GM12878 (cell line): Measurements from ENCODE around the gene SRCIN1. TPM values are rescaled to one million over a fixed set of nuclear protein-coding genes. Genes with fewer than 3 reads are reported as not detected.

Experiments
- BCL11A ChIP-seq: IDR thresholded peaks from 2 replicates; pipeline ENCODE4 v1.6.1; 2011; ENCODE audit warnings: low read depth, low read length
- BCL3 ChIP-seq: IDR thresholded peaks from 2 replicates; pipeline ENCODE4 v1.6.1; 2011; ENCODE audit warnings: borderline replicate concordance, low read depth, mild to moderate bottlenecking, moderate library complexity, low read length; ENCODE audit not compliant: insufficient read depth, poor library complexity, severe bottlenecking
- BMI1 ChIP-seq: fragments of 450-650 bp; IDR thresholded peaks from 2 replicates; pipeline ENCODE4 v1.6.1; 2016; ENCODE audit warnings: mild to moderate bottlenecking, moderate library complexity, borderline replicate concordance
- CBFB ChIP-seq: IDR thresholded peaks from 2 replicates; pipeline ENCODE4 v1.6.1; 2016; ENCODE audit warnings: antibody characterized with exemption, low read depth
- CBX5 ChIP-seq: sonication (generic); IDR thresholded peaks from 2 replicates; pipeline ENCODE4 v1.6.1; 2016; ENCODE audit warnings: low read depth, moderate library complexity, mild to moderate bottlenecking, inconsistent platforms
- IKZF2 ChIP-seq, 2 experiments: fragments of 450-650 bp; IDR thresholded peaks; 2 replicates each; pipeline ENCODE4 v1.6.1; 2017; ENCODE audit warnings: mild to moderate bottlenecking in 2 of 2, moderate library complexity in 2 of 2
- MAX ChIP-seq: IDR thresholded peaks from 2 replicates; pipeline ENCODE4 v1.6.1; 2012; ENCODE audit warnings: low read depth, low read length, improper control_type of control experiment
- MEF2B ChIP-seq: fragments of 450-650 bp; IDR thresholded peaks from 2 replicates; pipeline ENCODE4 v1.6.1; 2018; ENCODE audit warnings: mild to moderate bottlenecking, moderate library complexity; ENCODE audit not compliant: partially characterized antibody, poor library complexity, severe bottlenecking
- PBX3 ChIP-seq: IDR thresholded peaks from 2 replicates; pipeline ENCODE4 v1.6.1; 2011; ENCODE audit warnings: mild to moderate bottlenecking, low read depth, low read length, moderate library complexity; ENCODE audit not compliant: insufficient replicate concordance
- POU2F2 ChIP-seq: IDR thresholded peaks from 3 replicates; pipeline ENCODE4 v1.6.1; 2011; ENCODE audit warnings: low read depth, mild to moderate bottlenecking, low read length, borderline replicate concordance
- RELB ChIP-seq: fragments of 450-650 bp; IDR thresholded peaks from 2 replicates; pipeline ENCODE4 v1.6.1; 2017; ENCODE audit warnings: low read depth, mild to moderate bottlenecking, moderate library complexity
- ZBTB40 ChIP-seq: fragments of 450-650 bp; IDR thresholded peaks from 2 replicates; pipeline ENCODE4 v1.6.1; 2016; ENCODE audit warnings: mild to moderate bottlenecking, moderate library complexity, borderline replicate concordance
- ZNF687 ChIP-seq: fragments of 450-650 bp; IDR thresholded peaks from 2 replicates; pipeline ENCODE4 v1.6.1; 2017; ENCODE audit warnings: mild to moderate bottlenecking, moderate library complexity
- polyA plus RNA-seq, 11 experiments: library from polyadenylated mRNA; depleted of rRNA in 4 of 11; unstranded in 6 of 11; stranded (reverse) in 5 of 11; fragments of >200 nt; fragmentation: Nextera tagmentation in 4 of 11; fragmentation: Illumina TruSeq in 1 of 11; extraction: Ambion mirVana in 4 of 11; extraction: Trizol in 1 of 11; gene quantifications; 1 replicate in 1 of 11; 2 replicates in 10 of 11; pipeline versions ENCODE4 v1.2.1 to v1.2.3, GENCODE V29; 2011 to 2016; ENCODE audit warnings: inconsistent platforms in 2 of 11, missing spikeins in 2 of 11, low read depth in 1 of 11
- total RNA-seq, 4 experiments: library from RNA; depleted of rRNA in 3 of 4; stranded (reverse); fragments of >200 nt in 3 of 4; fragmentation: Illumina TruSeq in 1 of 4; extraction: Trizol in 1 of 4; gene quantifications; 2 replicates each; pipeline versions ENCODE4 v1.2.1 to v1.2.3, GENCODE V29; 2013 to 2021

Gene SRCIN1
- total and polyA plus RNA-seq, 10 of the 15 experiments (the other 5 are each of a cell fraction or from before 2014, with no cell fraction given), result under 0.01 to 0.74 (median 0.20) TPM; not detected in 3

GRCh38 chr17:38654411-38655398 is 49.0 kb upstream of the SRCIN1 start (continued):
- TF ChIP-seq ZBTB40 (no peak), IKZF2 (IDR thresholded peaks at IDR 0.05) (peak; percentile 68 to 75), BCL3 (no peak), BCL11A (no peak), CBX5 (no peak), RELB (peak; percentile 67; the same call in 1 of the 2 replicates), POU2F2 (0 out of 3 replicates have a peak, but pooled peaks have one; percentile 8), MEF2B (peak; percentile 30), PBX3 (no peak), BMI1 (no peak), ZNF687 (0 out of 2 replicates have a peak, but pooled peaks have one; percentile 28), MAX (0 out of 2 replicates have a peak, but pooled peaks have one; percentile 25), CBFB (0 out of 2 replicates have a peak, but pooled peaks have one; percentile 28)
